KMS-11 (cell line): ENCODE results near the gene CRYL1.

Experiments
- H2AFZ ChIP-seq: fragments of 200-600 bp; sonication (generic); 2 replicates; pipeline ENCODE4 v1.6.1; 2016; ENCODE audit warnings: antibody characterized with exemption, mixed run types, low read depth
- H3K27ac ChIP-seq: fragments of 200-600 bp; sonication (generic); 2 replicates; pipeline ENCODE4 v1.6.1; 2016; ENCODE audit warnings: mild to moderate bottlenecking, mixed run types
- H3K27me3 ChIP-seq: fragments of 200-600 bp; sonication (generic); 2 replicates; pipeline ENCODE4 v1.6.1; 2017; ENCODE audit warnings: mild to moderate bottlenecking, low read depth, mixed run types, moderate library complexity; ENCODE audit not compliant: insufficient read depth
- H3K36me3 ChIP-seq: fragments of 200-600 bp; sonication (generic); 2 replicates; pipeline ENCODE4 v1.6.1; 2017; ENCODE audit warnings: mild to moderate bottlenecking, mixed run types; ENCODE audit not compliant: insufficient read depth
- H3K4me1 ChIP-seq: fragments of 200-600 bp; sonication (generic); 2 replicates; pipeline ENCODE4 v1.6.1; 2016; ENCODE audit warnings: mild to moderate bottlenecking, low read depth, mixed run types; ENCODE audit not compliant: poor library complexity, severe bottlenecking
- H3K4me2 ChIP-seq: fragments of 200-600 bp; sonication (generic); 2 replicates; pipeline ENCODE4 v1.7.0; 2016; ENCODE audit warnings: mild to moderate bottlenecking, mixed run types
- H3K4me3 ChIP-seq: fragments of 200-600 bp; sonication (generic); IDR thresholded peaks from 2 replicates; pipeline ENCODE4 v1.6.1; 2017; ENCODE audit warnings: low read depth, low read length, mixed read lengths; ENCODE audit not compliant: insufficient read depth
- H3K79me2 ChIP-seq: fragments of 200-600 bp; sonication (generic); 2 replicates; pipeline ENCODE4 v1.6.1; 2016; ENCODE audit warnings: low read depth, mixed run types; ENCODE audit not compliant: insufficient read depth
- H3K9ac ChIP-seq: fragments of 200-600 bp; sonication (generic); 2 replicates; pipeline ENCODE4 v1.6.1; 2016; ENCODE audit warnings: mild to moderate bottlenecking, mixed run types
- H4K20me1 ChIP-seq: fragments of 200-600 bp; sonication (generic); 2 replicates; pipeline ENCODE4 v1.6.1; 2016; ENCODE audit warnings: mild to moderate bottlenecking, mixed run types; ENCODE audit not compliant: insufficient read depth
- CTCF ChIP-seq: fragments of 200-600 bp; sonication (generic); conservative IDR thresholded peaks from 2 replicates; pipeline ENCODE4 v1.6.1; 2017; ENCODE audit warnings: low read depth, mild to moderate bottlenecking, antibody characterized with exemption, low read length, moderate library complexity, mixed read lengths

CRYL1 gene

GRCh38 chr13:20402881-20403280 is 122.8 kb downstream of the CRYL1 start:
- Histone ChIP-seq H3K4me1 (no peaks in the 10 kb centered on the region), H3K27ac (no peak overlapping the region), H3K36me3 (no peaks in the 10 kb centered on the region), H3K27me3 (no peaks in the 10 kb centered on the region), H2AFZ (no peak overlapping the region), H3K79me2 (no peaks in the 10 kb centered on the region), H3K4me2 (no peak overlapping the region), H3K9ac (no peak overlapping the region), H3K4me3 (no peak overlapping the region), H4K20me1 (no peaks in the 10 kb centered on the region)
- no peak for TF ChIP-seq CTCF

- Histone ChIP-seq H3K9ac (no peak overlapping the region), H3K36me3 (no peaks in the 10 kb centered on the region), H3K4me2 (no peak overlapping the region), H4K20me1 (no peaks in the 10 kb centered on the region), H3K27ac (no peak overlapping the region), H3K4me3 (no peak overlapping the region), H2AFZ (no peak overlapping the region), H3K79me2 (no peaks in the 10 kb centered on the region), H3K27me3 (no peaks in the 10 kb centered on the region), H3K4me1 (no peaks in the 10 kb centered on the region)
- no peak for TF ChIP-seq CTCF
Observed at GRCh38 chr13:20401931-20402856, 123.5 kb downstream of the CRYL1 start.

GRCh38 chr13:20401531-20401930 is 124.1 kb downstream of the CRYL1 start:
- TF ChIP-seq CTCF = no peak
- no peaks in the 10 kb centered on the region for H3K79me2 ChIP-seq
- no peaks in the 10 kb centered on the region for H3K4me1 ChIP-seq
- H3K9ac ChIP-seq = no peak overlapping the region
- H2AFZ ChIP-seq = no peak overlapping the region
- no peaks in the 10 kb centered on the region for H3K27me3 ChIP-seq
- H3K4me2 ChIP-seq = no peak overlapping the region
- no peaks in the 10 kb centered on the region for H4K20me1 ChIP-seq
- no peaks in the 10 kb centered on the region for H3K36me3 ChIP-seq
- H3K4me3 ChIP-seq = no peak overlapping the region
- H3K27ac ChIP-seq = no peak overlapping the region

- H3K36me3 ChIP-seq = no peaks in the 10 kb centered on the region
- no peak overlapping the region for H3K27ac ChIP-seq
- no peaks in the 10 kb centered on the region for H4K20me1 ChIP-seq
- TF ChIP-seq CTCF = no peak
- H3K4me3 ChIP-seq = no peak overlapping the region
- no peak overlapping the region for H3K4me2 ChIP-seq
- H2AFZ ChIP-seq = no peak overlapping the region
- no peaks in the 10 kb centered on the region for H3K27me3 ChIP-seq
- H3K4me1 ChIP-seq = no peaks in the 10 kb centered on the region
- H3K9ac ChIP-seq = no peak overlapping the region
- no peaks in the 10 kb centered on the region for H3K79me2 ChIP-seq
Observed at GRCh38 chr13:20400774-20401173, 124.9 kb downstream of the CRYL1 start.
